Stimulated activated CD8-positive, alpha-beta memory T cell treated with anti-CD3 and anti-CD28 coated beads, Interleukin-12 subunit alpha, Interleukin-12 subunit beta, amount 100 ng/mL, for 1 hour (primary cell): Measurements from ENCODE around the gene REXO2.

ENCODE experiments used
- DNase-seq: peaks from one replicate; pipeline ENCODE4 v3.0.0-alpha.2; 2020; ENCODE audit warnings: low read depth

The REXO2 gene

DNA sequence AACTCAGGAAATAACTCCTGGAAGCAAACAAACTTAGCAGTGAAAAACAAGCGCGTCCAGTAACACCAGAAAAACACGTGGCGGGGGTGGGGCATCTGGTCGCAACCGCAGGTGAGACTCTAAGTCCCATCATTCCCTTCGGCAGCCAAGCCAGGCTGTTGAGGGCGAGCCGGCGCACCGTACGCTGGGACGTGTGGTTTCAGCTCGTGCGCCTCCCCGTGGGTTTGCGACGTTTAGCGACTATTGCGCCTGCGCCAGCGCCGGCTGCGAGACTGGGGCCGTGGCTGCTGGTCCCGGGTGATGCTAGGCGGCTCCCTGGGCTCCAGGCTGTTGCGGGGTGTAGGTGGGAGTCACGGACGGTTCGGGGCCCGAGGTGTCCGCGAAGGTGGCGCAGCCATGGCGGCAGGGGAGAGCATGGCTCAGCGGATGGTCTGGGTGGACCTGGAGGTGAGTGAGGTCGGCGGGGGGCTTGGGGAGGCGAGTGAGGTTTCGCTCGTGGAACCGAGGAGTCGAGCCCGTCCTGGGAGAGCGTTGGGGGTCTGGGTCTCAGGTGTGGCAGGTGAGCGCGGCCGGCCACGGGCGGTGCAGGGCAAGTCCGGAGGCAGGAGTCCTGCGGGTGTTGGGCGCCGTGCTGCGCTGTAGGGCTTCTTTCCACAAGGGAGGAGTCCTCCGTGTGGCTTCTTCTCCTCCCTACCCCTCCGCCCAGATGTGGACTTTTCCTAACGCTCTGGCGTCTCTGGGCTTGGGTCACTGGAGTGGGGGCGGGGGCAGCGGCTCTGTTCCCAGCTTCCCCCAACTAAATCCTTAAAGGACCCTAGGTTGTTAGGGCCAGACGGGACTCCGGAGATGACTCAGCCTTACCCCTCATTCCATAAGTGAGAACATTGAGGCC, at the start of gene REXO2:
Gene REXO2, plus strand, starts transcription at position 239 of the 892 bp plus-strand sequence. Its CDS starts 62 bp downstream, at position 301.
- DNase-seq: peak; percentile 93

DNA sequence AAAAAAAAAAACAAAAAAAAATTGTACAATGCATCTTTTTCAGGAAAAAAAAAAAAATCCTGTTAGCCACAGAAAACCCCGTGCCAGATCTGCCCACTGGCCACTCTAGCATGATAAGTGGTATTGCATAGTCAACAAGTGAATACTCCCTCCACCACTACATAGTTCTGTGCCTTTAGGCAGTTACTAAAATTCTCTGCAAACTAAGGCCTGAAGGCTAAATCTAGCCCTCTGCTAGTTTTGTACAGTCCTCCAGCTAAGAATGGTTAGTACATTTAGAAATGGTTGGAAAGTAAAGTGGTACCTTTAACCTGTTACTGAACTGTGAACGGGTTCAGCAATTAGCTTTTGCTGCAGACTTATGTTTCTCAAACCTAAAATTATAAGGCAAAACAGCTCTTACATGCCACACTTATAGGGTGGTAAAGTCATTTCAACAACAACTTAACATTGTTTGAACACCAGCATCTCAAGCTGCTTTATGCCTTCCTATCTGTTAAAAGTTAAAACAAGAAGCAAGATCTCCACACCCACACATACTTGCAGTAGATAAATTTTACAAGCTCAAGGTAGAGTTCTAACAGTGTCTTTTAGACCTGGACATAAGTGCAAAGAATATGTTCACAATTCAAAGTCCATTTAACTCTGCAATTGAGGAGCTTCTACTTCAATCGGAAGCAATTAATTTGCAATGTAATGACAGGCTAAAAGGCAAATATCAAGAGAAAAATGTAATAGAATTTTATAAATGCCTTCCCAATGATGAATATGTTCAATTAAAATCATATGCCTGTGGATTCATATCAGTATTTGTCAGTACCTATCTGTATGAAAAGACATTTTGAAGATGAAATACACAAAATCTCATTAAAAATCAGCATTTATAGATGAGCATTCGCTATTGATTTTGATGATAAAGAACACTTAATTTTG, 46.3 kb upstream of the REXO2 start:
- no peak for DNase-seq

DNA sequence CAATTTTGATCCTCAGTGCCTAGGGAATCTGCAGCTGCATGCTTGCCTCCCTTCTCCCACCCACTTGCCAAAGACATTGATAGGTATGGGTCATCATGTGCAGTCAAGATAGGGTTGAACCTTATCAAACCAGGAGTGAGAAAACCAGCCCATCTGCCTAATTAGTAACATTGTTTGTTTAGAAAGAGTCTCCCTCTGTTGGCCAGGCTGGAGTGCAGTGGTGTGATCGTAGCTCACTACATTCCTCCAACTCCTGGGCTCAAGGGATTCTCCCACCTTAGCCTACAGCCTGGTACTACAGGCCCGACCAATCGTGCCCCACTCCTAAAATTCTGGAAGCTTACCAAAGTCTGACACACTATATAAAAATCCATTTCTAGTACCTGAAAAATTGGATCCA, 43.5 kb upstream of the REXO2 start:
- no peak for DNase-seq

DNA sequence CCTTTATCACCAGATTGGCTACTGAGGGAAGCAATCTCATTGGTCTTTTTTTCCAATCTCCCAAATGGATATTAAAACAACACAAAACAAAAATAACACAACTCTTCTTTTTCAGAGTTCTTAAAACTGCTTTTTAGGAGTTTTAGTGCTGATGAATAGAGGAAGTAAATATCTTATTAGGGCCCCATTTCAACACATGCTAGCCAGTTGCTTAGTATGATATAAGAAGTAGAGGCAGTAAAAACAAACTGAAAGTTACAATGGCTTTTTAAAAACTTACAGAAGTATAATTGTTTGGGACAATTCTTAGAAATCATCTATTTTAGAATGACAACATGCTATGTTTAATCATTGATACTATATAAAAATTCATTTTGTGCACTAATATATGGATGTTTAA, 42.4 kb upstream of the REXO2 start:
- no peak for DNase-seq

DNA sequence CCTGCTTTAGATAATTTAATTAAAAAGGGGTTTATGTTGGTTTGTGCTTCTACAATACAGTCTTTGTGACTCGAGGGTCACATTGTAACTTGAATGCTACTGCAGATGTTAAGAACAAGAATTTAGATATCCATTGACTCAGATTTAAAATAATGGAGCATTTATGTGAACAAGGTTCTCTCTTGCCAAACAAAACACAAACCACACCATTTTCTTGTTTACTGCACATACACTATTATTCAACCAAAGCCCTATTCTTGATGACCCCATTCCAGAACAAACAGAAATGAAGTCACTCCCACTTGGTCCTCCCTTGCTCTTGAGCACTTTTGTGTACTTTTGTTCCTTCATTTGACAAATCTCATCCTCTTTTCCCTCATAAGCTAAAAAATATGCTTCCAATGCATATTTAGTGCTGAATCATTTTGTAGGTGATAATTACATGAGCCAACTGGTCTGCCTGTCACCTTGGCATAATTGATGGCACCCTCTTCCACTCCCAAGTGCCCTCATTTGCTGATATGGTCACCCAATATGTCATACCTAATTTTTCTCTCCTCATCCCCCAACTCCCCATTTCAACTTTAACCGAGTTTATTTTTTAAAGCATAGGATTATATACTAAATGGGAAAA, 41.8 kb upstream of the REXO2 start:
- no peak for DNase-seq

DNA sequence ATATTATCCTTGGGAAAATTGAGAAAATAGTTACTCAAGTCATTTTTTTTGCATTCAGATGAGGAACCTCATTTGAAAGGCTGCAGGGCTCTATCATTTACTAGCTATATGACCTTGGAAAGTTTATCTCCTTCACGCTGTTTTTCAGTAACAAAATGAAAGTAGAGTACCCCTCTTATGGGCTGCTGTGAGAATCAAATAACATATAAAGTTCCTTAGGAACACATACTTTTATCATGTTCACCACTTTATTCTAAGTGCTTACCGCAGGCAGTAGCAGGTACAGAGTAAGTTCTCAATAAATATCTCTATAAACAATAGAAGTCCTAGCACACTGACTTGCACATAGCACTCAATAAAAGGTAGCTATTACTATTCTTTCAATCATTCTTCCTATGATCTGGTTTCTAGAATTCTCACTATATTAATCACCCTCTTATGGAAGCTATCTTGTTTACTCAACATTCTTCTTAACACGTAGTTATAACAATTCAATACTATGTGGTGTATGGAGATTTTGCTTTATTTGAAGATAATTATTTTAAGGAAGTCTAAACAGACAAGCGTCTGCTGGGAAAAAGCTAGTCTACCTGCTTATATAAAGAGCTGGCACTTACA, 40.9 kb upstream of the REXO2 start:
- DNase-seq: no peak

DNA sequence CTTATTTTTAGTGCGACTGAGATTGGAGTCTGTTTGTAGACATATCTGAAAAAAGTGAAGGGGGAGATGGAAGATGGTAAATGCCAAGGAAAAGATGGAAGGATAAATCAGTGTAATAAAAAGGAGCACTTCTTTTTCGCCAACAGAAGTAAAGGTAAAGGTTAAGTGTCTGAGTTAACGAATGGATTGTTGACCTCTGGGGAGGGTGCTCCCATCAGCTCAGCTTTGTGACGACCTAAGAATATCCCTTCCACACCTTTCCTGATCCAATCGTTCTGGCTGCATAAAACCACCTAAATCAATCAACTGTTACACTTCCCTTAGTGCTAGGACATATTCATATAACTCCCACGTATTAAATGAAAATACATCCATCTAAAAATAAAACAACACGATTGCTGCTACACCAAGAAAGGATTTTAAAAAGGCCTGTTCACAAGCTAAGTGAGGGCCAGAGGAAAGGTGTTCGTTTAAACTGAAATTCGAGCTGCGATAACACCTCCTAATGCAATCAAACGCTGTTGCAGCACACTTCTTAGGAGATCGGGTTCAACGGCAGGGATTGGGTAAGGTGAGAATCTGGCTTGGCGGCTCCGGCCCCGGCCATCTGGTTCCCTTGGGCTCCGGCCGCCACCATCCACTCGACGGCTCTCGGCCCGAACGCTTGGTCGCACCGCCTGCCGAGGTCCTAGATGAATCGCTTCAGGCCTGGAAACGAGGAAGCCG, 39.6 kb upstream of the REXO2 start:
- DNase-seq: no peak

DNA sequence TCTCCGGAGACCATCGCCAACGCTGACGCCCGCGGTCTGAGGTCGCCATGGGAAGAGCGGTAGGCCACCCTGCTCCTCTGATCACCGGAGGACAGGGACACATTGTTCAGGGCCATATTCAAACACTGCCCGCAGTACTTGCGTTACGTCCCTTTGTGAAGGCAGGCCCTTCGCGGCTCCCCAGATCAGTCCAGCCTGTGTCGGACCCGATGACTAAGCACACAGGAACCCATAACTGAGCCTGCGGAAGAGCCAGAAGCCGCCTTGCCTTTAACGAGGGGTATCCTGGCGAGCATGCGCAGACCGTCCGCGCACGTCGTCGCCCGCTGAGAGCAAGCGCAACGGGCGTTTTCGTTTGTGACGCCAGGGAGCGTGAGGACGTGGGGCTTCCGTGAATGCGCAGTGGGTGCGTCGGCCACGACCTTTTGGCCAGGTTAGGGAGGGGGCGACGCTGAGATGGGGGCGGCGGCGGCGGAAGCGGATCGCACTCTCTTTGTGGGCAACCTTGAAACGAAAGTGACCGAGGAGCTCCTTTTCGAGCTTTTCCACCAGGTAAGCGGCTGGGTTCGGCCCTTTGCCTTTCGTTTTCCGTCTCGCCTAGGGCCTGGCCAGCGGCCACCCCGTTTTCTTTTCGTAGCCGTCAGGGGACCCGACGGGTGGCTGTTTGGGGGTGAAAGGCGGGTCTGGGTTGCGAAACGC, 38.9 kb upstream of the REXO2 start, which contains the start of the genes C11orf71 and RBM7:
Gene C11orf71, minus strand, starts transcription at position 296 of the 699 bp plus-strand sequence. Its CDS starts 180 bp downstream, at position 116.
Gene RBM7, plus strand, starts transcription at position 451 of the 699 bp plus-strand sequence. Its CDS starts 6 bp downstream, at position 457.
- DNase-seq: peak; percentile 98

DNA sequence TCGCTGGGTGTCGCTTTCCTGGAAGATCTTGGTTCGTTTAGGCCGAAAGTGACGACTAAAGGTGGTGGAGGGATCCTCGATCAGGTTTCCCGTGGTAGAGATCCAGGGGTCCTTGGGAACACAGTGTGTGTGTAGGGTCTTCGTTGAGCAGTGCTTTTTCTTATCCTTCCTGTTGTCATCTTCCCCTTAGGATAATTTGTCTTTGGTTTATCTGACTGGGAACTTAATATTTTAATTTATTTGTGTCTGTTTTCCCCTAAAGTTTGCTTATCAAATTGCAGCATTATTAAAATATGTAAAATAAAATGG, 38.4 kb upstream of the REXO2 start:
- DNase-seq: no peak

DNA sequence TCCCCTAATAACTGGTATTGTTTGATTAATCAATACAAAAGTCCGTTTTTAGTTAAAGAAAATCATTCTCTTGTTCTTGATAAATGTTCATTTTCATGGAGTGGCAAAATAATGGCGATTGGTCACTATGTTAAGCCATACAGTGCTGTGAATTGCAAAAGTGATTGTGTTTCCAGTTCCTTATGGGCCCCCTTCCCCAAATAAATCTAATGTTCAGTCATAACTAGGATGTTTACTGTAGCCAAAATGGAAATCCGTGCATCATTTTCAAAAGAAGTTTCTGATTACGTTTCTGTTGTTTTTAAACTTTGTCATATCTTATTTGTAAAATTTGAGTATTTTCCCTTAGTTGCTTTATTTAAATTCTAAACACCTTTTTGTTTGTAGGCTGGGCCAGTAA, 38.0 kb upstream of the REXO2 start:
- DNase-seq: no peak

DNA sequence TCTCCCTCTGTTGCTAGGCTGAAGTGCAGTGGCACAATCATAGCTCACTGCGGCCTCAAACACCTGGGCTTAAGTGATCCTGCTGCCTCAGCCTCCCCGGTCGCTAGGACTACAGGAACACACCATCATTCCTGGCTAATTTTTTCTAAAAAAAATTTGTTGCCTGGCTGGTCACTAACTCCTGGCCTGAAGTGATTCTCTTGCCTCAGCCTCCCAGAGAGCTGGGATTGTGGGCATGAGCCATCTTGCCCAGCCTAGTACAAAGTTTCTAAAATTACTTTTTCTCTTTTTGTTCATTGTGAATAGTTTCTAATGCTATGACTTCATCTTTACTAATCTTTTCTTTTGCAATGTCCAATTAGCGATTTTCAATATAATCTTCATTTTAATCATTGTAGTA, 26.3 kb upstream of the REXO2 start:
- DNase-seq: no peak

DNA sequence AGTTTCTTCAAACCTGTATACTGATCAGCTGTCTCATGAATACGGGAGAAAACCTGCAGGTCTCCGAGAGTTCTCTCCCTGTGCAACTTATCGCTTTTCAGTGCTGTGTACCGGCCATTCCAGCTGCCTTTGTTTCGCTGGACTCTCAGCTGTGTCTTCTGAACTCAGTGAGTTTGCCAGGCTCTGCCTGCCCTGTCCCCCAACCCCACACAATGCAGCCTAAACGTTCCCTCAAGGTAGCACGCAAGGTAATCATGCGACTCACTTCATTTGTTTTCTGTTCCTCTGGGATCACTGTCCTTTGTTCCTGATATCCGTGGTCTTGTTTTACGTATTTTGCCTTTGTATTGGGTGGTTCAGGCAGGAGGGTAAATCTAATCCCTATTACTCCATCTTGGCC, 25.3 kb upstream of the REXO2 start:
- no peak for DNase-seq

DNA sequence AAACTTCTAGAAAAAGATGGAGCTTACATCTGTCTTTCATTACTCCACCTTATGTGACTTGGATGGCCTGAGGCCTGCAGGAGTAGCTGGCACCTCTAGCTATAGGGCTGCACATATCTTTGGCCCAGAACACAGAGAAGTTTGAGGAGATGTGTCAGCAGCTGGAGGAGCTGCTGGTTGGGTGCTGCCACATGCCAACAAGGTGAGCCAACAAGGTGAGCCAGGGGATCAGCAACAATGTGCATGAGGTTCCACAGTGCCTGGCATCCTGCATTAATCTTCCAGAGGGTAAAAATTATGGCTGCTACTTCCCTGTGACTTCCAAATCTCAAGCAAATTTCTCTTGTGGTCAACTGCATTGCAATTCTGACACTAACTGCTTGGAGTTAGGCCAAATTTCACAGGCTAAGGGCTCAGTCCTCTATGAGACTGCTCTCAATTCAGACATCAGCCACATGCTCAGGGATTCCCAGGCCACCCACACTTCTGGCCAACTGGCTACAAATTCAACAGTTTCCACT, 22.8 kb upstream of the REXO2 start:
- no peak for DNase-seq

DNA sequence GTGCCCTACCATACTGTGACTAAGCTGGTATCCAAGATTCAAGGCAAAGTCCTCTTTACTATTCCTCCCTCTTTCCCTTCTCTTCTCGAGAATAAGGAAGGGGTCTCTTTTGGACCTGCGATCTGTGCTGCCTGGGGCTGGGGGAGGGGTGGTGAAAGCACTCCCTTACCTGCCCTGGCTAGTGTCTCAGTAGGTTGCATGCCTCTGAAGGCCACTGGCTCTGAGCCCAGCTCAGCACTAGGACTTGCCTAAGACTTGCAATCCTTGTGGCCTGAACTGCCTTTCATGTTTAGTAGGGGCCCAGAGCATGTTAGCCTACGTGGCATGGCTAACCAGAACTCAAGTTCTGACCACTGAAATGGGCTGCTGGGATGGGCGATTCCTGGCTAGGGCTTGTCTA, 13.0 kb upstream of the REXO2 start:
- no peak for DNase-seq

DNA sequence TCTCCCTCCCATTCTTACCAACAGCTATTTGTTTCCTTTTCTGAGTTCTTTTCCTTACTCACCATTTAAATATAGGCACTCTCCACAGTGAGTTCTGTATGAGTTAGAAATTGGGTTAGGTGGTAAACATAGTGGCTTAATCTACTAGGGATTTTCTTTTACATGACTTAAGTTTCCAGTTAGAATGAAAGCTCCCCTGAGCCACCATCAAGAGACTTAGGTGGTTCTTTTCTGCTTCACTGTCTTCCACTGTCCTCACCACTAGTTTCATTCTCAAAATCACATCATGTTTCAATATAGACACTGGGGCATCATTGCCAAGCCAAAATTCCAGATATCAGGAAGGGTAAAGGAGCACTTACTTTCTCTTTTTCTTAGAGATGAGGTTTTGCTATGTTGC, 9.0 kb upstream of the REXO2 start:
- no peak for DNase-seq

DNA sequence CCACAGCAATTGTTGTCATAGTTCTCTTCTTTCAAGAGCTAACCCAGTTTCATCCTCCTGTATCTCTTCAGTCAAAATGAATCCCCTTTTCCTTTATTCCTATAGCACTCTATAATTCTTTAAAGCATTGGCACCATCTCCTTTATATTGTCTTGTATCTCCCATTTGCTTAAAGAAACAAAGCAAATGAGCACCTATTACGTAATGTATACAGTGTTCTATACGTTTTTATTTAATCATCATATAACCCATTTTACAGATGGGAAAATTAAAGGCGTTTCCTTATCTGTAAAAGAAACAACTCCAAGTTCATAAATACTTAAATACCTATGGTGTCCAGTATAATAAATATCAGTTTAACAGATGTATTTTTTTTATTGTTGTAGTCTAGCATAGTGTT, 6.4 kb upstream of the REXO2 start:
- no peak for DNase-seq

DNA sequence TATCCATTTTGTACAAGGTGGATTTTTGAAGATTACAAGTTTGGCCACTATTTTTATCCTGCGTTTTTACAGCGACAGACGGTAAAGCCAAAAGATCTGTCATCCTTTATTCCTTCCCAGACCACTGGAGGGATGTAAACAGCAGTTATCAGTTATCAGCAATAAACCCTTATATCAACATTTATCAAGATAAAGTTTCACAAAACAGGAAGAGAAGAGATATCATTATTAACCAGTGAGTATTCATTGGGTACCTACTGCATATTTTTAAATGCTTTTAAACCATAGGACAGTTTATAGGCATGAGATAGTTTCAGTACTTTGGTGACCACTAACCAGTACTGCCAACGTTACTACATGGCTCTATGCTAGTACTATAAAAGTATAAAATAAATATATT, 5.9 kb upstream of the REXO2 start:
- no peak for DNase-seq

DNA sequence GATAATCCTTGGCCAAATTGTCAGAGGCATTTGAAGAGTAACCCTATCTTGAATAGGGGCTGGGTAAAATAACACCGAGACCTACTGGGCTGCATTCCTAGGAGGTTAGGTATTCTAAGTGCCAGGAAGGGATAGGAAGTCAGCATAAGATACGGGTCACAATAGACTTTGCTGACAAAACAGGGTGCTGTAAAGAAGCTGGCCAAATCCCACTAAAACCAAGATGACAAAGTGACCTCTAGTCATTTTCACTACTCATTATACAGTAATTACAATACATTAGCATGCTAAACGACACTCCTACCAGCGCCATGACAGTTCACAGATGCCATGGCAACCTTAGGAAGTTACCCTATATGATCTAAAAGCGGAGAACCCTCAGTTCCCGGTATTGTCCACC, 964 bp upstream of the REXO2 start:
- no peak for DNase-seq

DNA sequence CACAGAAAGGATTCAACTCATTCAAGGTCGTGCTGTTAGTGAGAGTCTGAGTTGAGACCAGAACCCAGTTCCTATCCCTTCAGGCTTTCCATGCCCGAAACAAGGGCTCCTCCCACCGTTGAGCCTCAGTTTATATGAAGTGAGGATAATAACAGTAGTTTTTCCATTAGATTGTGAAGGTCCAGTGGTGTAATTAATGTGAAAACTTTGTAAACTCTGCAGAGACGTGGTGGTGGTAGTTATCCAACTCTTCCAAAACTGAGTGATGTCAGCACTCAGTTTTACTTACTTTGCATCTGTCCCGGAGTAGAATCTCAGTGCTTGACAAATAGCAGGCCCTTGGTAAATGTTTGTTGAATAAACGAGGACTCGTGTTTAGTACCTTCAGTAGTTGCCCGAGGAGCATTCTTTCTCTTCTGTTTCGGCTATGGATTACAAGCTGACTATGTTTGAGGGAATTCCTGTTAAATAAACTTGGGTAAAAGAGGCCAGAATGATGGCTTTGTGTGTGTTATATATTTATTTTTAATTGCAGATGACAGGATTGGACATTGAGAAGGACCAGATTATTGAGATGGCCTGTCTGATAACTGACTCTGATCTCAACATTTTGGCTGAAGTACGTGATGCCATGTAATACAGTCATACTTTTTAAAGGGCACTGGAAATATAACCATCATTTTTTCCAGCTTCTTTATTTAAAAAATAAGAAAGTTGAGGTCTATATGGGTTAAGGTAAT, 1.0 kb downstream of the REXO2 start:
- DNase-seq: no peak
